Natural killer cell (primary cell): Measurements from ENCODE around the gene INPP5B. TPM values are rescaled to one million over a fixed set of nuclear protein-coding genes. Genes with fewer than 3 reads are reported as not detected.
A peak's percentile ranks its signal among the peaks of the same experiment; 100 is the strongest.
"Not testable (repeated sequence)": the region's sequence is repeated elsewhere in the genome, so short reads cannot be mapped to it uniquely, and the experiment has no call there.

Experiments
- ATAC-seq, 3 donors: fragments of 150-1000 bp in 2 of 3; fragments of 200-7000 bp in 1 of 3; cut with Tn5 transposase; 1 replicate in 1 of 3; 2 replicates in 2 of 3; pipeline ENCODE4 v1.10.0; 2021; ENCODE audit warnings: mild to moderate bottlenecking in 2 of 3, moderate library complexity in 2 of 3
- DNase-seq, 2 donors: peaks; one replicate each; pipeline versions ENCODE4 v3.0.0 to v3.0.0-alpha.2; 2013 to 2021; ENCODE audit warnings: mixed read lengths in 1 of 2
- H3K27ac ChIP-seq: one replicate; pipeline ENCODE4 v1.5.1; 2013; ENCODE audit warnings: mild to moderate bottlenecking, low read length
- H3K27me3 ChIP-seq: one replicate; pipeline ENCODE4 v1.6.1; 2013; ENCODE audit warnings: low read length; ENCODE audit not compliant: control insufficient read depth, insufficient read depth
- H3K36me3 ChIP-seq: one replicate; pipeline ENCODE4 v1.6.1; 2013; ENCODE audit warnings: low read length; ENCODE audit not compliant: control insufficient read depth, insufficient read depth
- H3K4me1 ChIP-seq: one replicate; pipeline ENCODE4 v1.6.1; 2013; ENCODE audit warnings: low read length; ENCODE audit not compliant: control insufficient read depth, insufficient read depth
- H3K4me3 ChIP-seq: one replicate; pipeline ENCODE4 v1.5.1; 2013; ENCODE audit warnings: low read length
- H3K9me3 ChIP-seq: one replicate; pipeline ENCODE4 v1.6.1; 2013; ENCODE audit warnings: low read length; ENCODE audit not compliant: control insufficient read depth, insufficient read depth
- H3K27ac Mint-ChIP-seq, 2 donors: one replicate each; pipeline ENCODE4 v1.8.0; 2022; ENCODE audit warnings: mild to moderate bottlenecking in 2 of 2, mixed read lengths in 2 of 2, moderate library complexity in 1 of 2
- H3K27me3 Mint-ChIP-seq, 2 donors: one replicate each; pipeline ENCODE4 v1.8.0; 2022; ENCODE audit warnings: low read depth in 2 of 2, mixed read lengths in 2 of 2
- H3K36me3 Mint-ChIP-seq: one replicate; pipeline ENCODE4 v1.8.0; 2022; ENCODE audit warnings: mixed read lengths
- H3K4me1 Mint-ChIP-seq, 2 donors: one replicate each; pipeline ENCODE4 v1.8.0; 2022; ENCODE audit warnings: mixed read lengths in 2 of 2
- H3K4me3 Mint-ChIP-seq: one replicate; pipeline ENCODE4 v1.8.0; 2022; ENCODE audit warnings: mild to moderate bottlenecking, moderate library complexity, mixed read lengths
- H3K9me3 Mint-ChIP-seq, 2 donors: one replicate each; pipeline ENCODE4 v1.8.0; 2022; ENCODE audit warnings: mixed read lengths in 2 of 2
- WGBS: methylation state at CpG from one replicate; pipeline ENCODE4 v1.1.7; 2013; ENCODE audit warnings: missing lambda C conversion rate; ENCODE audit not compliant: insufficient coverage; 5-methylcytosine and 5-hydroxymethylcytosine counted together
- intact Hi-C: fragments of 100-400 bp; cut with micrococcal nuclease; formaldehyde crosslinking; loops from one replicate; pipeline ENCODE4 v1.14.2; 2022
- total RNA-seq, 4 donors: library from RNA; stranded (reverse); fragments of 120-200 nt in 1 of 4; gene quantifications; one replicate each; pipeline versions ENCODE4 v1.2.3 to v1.2.4, GENCODE V29; 2013 to 2022
- TF ChIP-seq, protein P1 (sequence below): fragments of 200-600 bp; IDR thresholded peaks from one replicate; pipeline ENCODE4 v1.8.0; 2022; ENCODE audit warnings: antibody characterized with exemption

INPP5B gene
- total RNA-seq, 3 donors from 2014 or later (not counting 1 experiment from before 2014, with no cell fraction given): 34.0 to 66.2 (median 54.7) TPM

DNA sequence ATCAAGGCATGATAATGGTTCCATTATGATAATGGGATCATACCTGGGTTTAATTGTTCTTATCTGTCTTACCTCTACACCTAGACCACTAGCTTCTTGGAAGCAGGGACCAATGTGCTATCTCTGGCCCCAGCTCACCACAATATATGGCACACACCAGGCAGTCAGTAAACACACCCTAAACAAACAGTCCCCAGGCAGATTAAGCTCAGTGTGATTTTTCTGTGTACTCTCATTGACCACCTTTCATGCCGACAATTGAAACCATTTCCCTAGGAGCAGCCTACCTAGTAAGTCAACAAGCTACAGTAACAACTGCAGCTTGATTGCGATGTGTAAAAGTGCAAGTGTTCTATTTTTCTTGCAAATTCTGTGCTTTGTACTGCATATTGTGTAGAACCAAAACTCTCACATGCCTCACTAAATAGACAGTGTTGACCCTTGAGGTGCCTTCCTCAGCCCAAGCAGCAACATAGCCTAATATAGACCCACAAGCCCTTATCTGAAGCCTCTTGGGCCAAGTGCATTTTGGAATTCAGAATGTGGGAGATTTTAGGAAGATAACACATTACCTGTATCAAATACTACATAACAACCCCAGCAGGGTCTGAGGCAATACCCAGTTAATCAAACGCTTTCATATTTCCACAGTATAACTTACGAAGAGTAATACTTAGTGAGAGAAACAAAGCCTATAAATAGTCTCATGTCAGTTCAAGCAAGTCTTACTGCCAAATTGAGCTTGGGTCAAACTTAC is 32.0 kb downstream of the INPP5B start:
- Histone ChIP-seq H3K27me3 (no peaks in the 10 kb centered on the region), H3K4me1 (peaks cover 9% of the 10 kb centered on the region), H3K27ac (no peak overlapping the region), H3K36me3 (peaks cover 3% of the 10 kb centered on the region), H3K9me3 (peaks cover 16% of the 10 kb centered on the region), H3K4me3 (no peak overlapping the region)
- H3K36me3 Mint-ChIP-seq: no peaks in the 10 kb centered on the region
- H3K9me3 Mint-ChIP-seq: no peaks in the 10 kb centered on the region
- no peaks in the 10 kb centered on the region for H3K27me3 Mint-ChIP-seq
- H3K4me1 Mint-ChIP-seq: peaks cover 20 to 22% of the 10 kb centered on the region in 2 donors
- intact Hi-C loops: no loop called here
- 88% methylated on average over 4 of the region's 4 CpGs for WGBS
- ATAC-seq (no peak), DNase-seq (no peak)
- no peak overlapping the region for H3K27ac Mint-ChIP-seq
- TF ChIP-seq, protein P1, sequence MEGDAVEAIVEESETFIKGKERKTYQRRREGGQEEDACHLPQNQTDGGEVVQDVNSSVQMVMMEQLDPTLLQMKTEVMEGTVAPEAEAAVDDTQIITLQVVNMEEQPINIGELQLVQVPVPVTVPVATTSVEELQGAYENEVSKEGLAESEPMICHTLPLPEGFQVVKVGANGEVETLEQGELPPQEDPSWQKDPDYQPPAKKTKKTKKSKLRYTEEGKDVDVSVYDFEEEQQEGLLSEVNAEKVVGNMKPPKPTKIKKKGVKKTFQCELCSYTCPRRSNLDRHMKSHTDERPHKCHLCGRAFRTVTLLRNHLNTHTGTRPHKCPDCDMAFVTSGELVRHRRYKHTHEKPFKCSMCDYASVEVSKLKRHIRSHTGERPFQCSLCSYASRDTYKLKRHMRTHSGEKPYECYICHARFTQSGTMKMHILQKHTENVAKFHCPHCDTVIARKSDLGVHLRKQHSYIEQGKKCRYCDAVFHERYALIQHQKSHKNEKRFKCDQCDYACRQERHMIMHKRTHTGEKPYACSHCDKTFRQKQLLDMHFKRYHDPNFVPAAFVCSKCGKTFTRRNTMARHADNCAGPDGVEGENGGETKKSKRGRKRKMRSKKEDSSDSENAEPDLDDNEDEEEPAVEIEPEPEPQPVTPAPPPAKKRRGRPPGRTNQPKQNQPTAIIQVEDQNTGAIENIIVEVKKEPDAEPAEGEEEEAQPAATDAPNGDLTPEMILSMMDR: no peak
- no peak overlapping the region for H3K4me3 Mint-ChIP-seq

DNA sequence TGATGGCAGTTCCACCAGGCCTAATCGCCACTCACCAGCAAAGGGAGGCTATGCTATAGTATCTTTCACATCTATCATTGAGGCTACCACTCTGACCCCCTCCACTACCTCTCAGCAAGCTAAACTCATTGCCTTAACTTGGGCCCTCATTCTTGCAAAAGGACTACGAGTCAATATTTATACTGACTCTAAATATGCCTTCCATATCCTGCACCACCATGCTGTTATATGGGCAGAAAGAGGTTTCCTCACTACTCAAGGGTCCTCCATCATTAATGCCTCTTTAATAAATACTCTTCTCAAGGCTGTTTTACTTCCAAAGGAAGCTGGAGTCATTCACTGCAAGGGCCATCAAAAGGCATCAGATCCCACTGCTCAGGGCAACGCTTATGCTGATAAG is 35.4 kb downstream of the INPP5B start:
- DNase-seq, H3K27me3 ChIP-seq, intact Hi-C loops, H3K27ac ChIP-seq, H3K36me3 Mint-ChIP-seq, H3K4me1 ChIP-seq, ATAC-seq, H3K9me3 Mint-ChIP-seq, H3K27ac Mint-ChIP-seq, H3K27me3 Mint-ChIP-seq, H3K4me3 ChIP-seq, H3K4me3 Mint-ChIP-seq, H3K36me3 ChIP-seq: not testable (repeated sequence)
- peaks cover 16 to 20% of the 10 kb centered on the region in 2 donors for H3K4me1 Mint-ChIP-seq
- H3K9me3 ChIP-seq: peaks cover 16% of the 10 kb centered on the region
- WGBS: 96% methylated on average over 3 of the region's 3 CpGs

DNA sequence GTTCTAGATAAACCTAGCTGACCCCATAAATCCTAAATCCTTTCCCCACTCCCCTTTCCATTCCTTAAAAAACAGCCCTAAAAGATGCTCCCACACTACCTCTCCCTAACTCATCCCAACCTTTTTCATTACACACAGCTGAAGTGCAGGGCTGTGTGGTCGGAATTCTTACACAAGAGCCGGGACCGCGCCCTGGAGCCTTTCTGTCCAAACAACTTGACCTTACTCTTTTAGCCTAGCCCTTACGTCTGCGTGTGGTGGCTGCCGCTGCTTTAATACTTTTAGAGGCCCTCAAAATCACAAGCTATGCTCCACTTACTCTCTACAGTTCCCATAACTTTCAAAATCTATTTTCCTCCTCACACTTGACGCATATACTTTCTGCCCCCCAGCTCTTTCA is 36.0 kb downstream of the INPP5B start:
- peaks cover 16% of the 10 kb centered on the region for H3K9me3 ChIP-seq
- H3K4me3 ChIP-seq, H3K27ac Mint-ChIP-seq, ATAC-seq, H3K27me3 ChIP-seq, DNase-seq, H3K36me3 Mint-ChIP-seq, H3K9me3 Mint-ChIP-seq, H3K4me1 ChIP-seq, intact Hi-C loops, H3K27me3 Mint-ChIP-seq, H3K36me3 ChIP-seq, H3K4me3 Mint-ChIP-seq, H3K27ac ChIP-seq: not testable (repeated sequence)
- WGBS: 84% methylated on average over 8 of the region's 8 CpGs
- peaks cover 16 to 20% of the 10 kb centered on the region in 2 donors for H3K4me1 Mint-ChIP-seq

DNA sequence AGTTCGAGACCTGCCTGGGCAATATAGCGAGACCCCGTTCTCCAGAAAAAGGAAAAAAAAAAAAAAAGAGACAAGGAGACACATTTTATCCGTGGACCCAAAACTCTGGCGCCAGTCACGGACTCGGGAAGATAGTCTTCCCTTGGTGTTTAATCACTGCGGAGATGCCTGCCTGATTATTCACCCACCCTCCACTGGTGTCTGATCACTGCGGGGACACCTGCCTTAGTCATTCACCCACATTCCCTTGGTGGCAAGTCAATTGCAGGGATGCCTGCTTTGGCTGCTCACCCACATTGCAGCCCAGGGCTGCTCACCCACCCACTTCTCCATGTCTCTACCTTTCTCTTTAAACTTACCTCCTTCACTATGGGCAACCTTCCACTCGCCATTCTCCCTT is 38.3 kb downstream of the INPP5B start:
- H3K27me3 ChIP-seq, H3K27ac ChIP-seq, ATAC-seq, H3K4me1 ChIP-seq, H3K4me3 ChIP-seq, H3K36me3 ChIP-seq, DNase-seq, H3K36me3 Mint-ChIP-seq, intact Hi-C loops, H3K9me3 Mint-ChIP-seq, H3K4me3 Mint-ChIP-seq, H3K27me3 Mint-ChIP-seq: not testable (repeated sequence)
- peak overlapping the region in 1 of 2 donors; percentile 25 for H3K27ac Mint-ChIP-seq
- WGBS: 98% methylated on average over 10 of the region's 10 CpGs
- peaks cover 16% of the 10 kb centered on the region for H3K9me3 ChIP-seq
- H3K4me1 Mint-ChIP-seq: peaks cover 15 to 16% of the 10 kb centered on the region in 2 donors

DNA sequence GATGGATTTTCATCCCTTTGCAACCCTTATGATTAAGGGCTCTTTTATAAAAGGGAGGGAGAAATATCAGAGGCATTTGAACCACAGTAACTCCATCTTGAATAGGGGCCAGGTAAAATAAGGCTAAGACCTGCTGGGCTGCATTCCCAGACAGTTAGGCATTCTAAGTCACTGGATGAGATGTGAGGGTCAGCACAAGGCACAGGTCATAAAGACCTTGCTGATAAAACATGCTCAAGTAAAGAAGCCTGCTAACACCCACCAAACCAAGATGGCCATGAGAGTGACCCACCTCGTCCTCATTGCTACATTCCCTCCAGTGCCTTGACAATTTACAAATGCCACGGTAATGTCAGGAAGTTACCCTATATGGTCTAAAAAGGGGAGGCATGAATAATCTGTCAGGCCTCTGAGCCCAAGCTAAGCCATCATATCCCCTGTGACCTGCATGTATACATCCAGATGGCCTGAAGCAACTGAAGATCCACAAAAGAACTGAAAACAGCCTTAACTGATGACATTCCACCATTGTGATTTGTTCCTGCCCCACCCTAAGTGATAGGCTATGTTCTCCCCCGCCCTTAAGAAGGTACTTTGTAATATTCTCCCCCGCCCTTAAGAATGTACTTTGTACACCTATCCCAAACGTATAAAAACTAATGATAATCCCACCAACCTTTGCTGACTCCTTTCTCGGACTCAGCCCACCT is 39.3 kb downstream of the INPP5B start:
- H3K27me3 ChIP-seq, H3K4me1 ChIP-seq, H3K36me3 Mint-ChIP-seq, H3K27me3 Mint-ChIP-seq, intact Hi-C loops, H3K4me3 ChIP-seq, DNase-seq, H3K4me3 Mint-ChIP-seq, ATAC-seq, H3K9me3 Mint-ChIP-seq, H3K27ac ChIP-seq, H3K36me3 ChIP-seq: not testable (repeated sequence)
- 93% methylated on average over 6 of the region's 6 CpGs for WGBS
- peak overlapping the region in 1 of 2 donors; percentile 25 for H3K27ac Mint-ChIP-seq
- peaks cover 16% of the 10 kb centered on the region for H3K9me3 ChIP-seq
- H3K4me1 Mint-ChIP-seq: peaks cover 15 to 16% of the 10 kb centered on the region in 2 donors

DNA sequence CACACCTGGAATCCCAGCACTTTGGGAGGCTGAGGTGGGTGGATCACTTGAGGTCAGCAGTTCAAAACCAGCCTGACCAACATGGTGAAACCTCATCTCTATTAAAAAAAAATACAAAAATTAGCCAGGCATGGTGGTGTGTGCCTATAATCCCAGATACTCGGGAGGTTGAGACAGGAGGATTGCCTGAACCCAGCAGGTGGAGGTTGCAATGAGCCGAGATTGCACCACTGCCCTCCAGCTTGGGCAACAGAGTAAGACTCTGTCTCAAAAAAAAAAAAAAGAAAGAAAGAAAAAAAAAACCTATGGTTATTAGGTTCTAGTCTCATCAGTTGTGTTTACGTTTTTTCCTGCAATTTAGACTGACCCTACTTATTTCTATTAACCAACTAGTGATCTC is 40.3 kb downstream of the INPP5B start:
- H3K9me3 Mint-ChIP-seq, H3K27me3 ChIP-seq, H3K27ac ChIP-seq, H3K27me3 Mint-ChIP-seq, H3K36me3 Mint-ChIP-seq, intact Hi-C loops, H3K4me3 Mint-ChIP-seq, H3K4me3 ChIP-seq, H3K27ac Mint-ChIP-seq, H3K36me3 ChIP-seq, ATAC-seq, DNase-seq: not testable (repeated sequence)
- Histone ChIP-seq H3K4me1 (peaks cover 12% of the 10 kb centered on the region), H3K9me3 (peaks cover 10% of the 10 kb centered on the region)
- H3K4me1 Mint-ChIP-seq: peaks cover 23 to 25% of the 10 kb centered on the region in 2 donors
- WGBS: 96% methylated on average over 2 of the region's 3 CpGs
